OCI-LY3 (cell line): ENCODE measurements around the gene TAF1D.

Source experiments
- CTCF ChIP-seq: fragments of 200-600, 300-600 bp; sonication (generic); IDR thresholded peaks from 2 replicates; pipeline ENCODE4 v1.5.1; 2014; ENCODE audit warnings: antibody characterized with exemption, low read length, low read depth
- EZH2phosphoT487 ChIP-seq: fragments of 200-600 bp; shearing (Covaris generic); IDR thresholded peaks from 2 replicates; pipeline ENCODE4 v1.6.1; 2018; ENCODE audit warnings: antibody characterized with exemption, mixed run types, low read depth

GRCh38 chr11:93734427-93735222 lies 6.7 kb downstream of the TAF1D start:
- TF ChIP-seq CTCF: no peak
- TF ChIP-seq EZH2phosphoT487: no peak
